Liver (tissue), 9 donors: ENCODE results near the gene GRIA3. TPM values are rescaled to one million over a fixed set of nuclear protein-coding genes. Genes with fewer than 3 reads are reported as not detected.

Experiments
- DNase-seq: peaks from one replicate; pipeline ENCODE4 v3.0.0-alpha.2; 2017; ENCODE audit warnings: low spot score
- H3K27ac ChIP-seq, 2 donors: one replicate each; pipeline ENCODE4 v1.7.0; 2013; ENCODE audit warnings: inconsistent platforms in 2 of 2, low read length in 2 of 2, control low read depth in 1 of 2, low read depth in 1 of 2, mild to moderate bottlenecking in 1 of 2
- H3K27me3 ChIP-seq, 4 donors: one replicate each; pipeline versions ENCODE4 v1.6.1 to v1.7.0; 2013; ENCODE audit warnings: low read length in 3 of 4, inconsistent platforms in 1 of 4, mild to moderate bottlenecking in 1 of 4, moderate library complexity in 1 of 4; ENCODE audit not compliant: control insufficient read depth in 4 of 4, insufficient read depth in 4 of 4
- H3K36me3 ChIP-seq, 4 donors: one replicate each; pipeline versions ENCODE4 v1.6.1 to v1.7.0; 2013; ENCODE audit warnings: low read length in 3 of 4, mild to moderate bottlenecking in 3 of 4, low read depth in 1 of 4, moderate library complexity in 1 of 4; ENCODE audit not compliant: control insufficient read depth in 4 of 4, insufficient read depth in 3 of 4
- H3K4me1 ChIP-seq, 4 donors: one replicate each; pipeline versions ENCODE4 v1.6.1 to v1.7.0; 2013; ENCODE audit warnings: low read length in 3 of 4, mild to moderate bottlenecking in 3 of 4, moderate library complexity in 1 of 4; ENCODE audit not compliant: control insufficient read depth in 4 of 4, insufficient read depth in 4 of 4
- H3K4me3 ChIP-seq, 3 donors: one replicate each; pipeline versions ENCODE4 v1.6.1 to v1.7.0; 2013; ENCODE audit warnings: low read length in 3 of 3, control low read depth in 1 of 3, low read depth in 1 of 3, mild to moderate bottlenecking in 1 of 3
- H3K9ac ChIP-seq, 2 donors: one replicate each; pipeline ENCODE4 v1.7.0; 2013; ENCODE audit warnings: low read length in 2 of 2, mild to moderate bottlenecking in 2 of 2, moderate library complexity in 2 of 2, control low read depth in 1 of 2, low read depth in 1 of 2
- H3K9me3 ChIP-seq, 4 donors: one replicate each; pipeline versions ENCODE4 v1.6.1 to v1.7.0; 2013; ENCODE audit warnings: low read length in 3 of 4; ENCODE audit not compliant: control insufficient read depth in 4 of 4
- FOXA1 ChIP-seq: IDR thresholded peaks from 2 replicates; pipeline ENCODE4 v1.6.1; 2016; ENCODE audit warnings: antibody characterized with exemption
- FOXA2 ChIP-seq: IDR thresholded peaks from 2 replicates; pipeline ENCODE4 v1.6.1; 2016; ENCODE audit warnings: antibody characterized with exemption
- GABPA ChIP-seq, 2 donors: IDR thresholded peaks in 1 of 2; conservative IDR thresholded peaks in 1 of 2; 2 replicates each; pipeline ENCODE4 v1.6.1; 2016; ENCODE audit warnings: antibody characterized with exemption in 2 of 2, mild to moderate bottlenecking in 1 of 2, moderate library complexity in 1 of 2
- HNF4A ChIP-seq, 2 donors: conservative IDR thresholded peaks; 2 replicates each; pipeline ENCODE4 v1.6.1; 2016; ENCODE audit warnings: antibody characterized with exemption in 2 of 2, mild to moderate bottlenecking in 2 of 2
- HNF4G ChIP-seq: IDR thresholded peaks from 2 replicates; pipeline ENCODE4 v1.6.1; 2016; ENCODE audit warnings: antibody characterized with exemption
- JUND ChIP-seq, 2 donors: IDR thresholded peaks; 2 replicates each; pipeline ENCODE4 v1.6.1; 2016; ENCODE audit warnings: antibody characterized with exemption in 2 of 2
- RAD21 ChIP-seq, 2 donors: IDR thresholded peaks; 2 replicates each; pipeline ENCODE4 v1.6.1; 2016; ENCODE audit warnings: antibody characterized with exemption in 2 of 2, mild to moderate bottlenecking in 2 of 2
- REST ChIP-seq: IDR thresholded peaks from 2 replicates; pipeline ENCODE4 v1.6.1; 2016; ENCODE audit warnings: antibody characterized with exemption, mild to moderate bottlenecking
- SP1 ChIP-seq: IDR thresholded peaks from 2 replicates; pipeline ENCODE4 v1.6.1; 2018; ENCODE audit warnings: antibody characterized with exemption, mild to moderate bottlenecking
- YY1 ChIP-seq: IDR thresholded peaks from 2 replicates; pipeline ENCODE4 v1.6.1; 2016; ENCODE audit warnings: antibody characterized with exemption, mild to moderate bottlenecking
- ZBTB33 ChIP-seq: IDR thresholded peaks from 2 replicates; pipeline ENCODE4 v1.6.1; 2016; ENCODE audit warnings: antibody characterized with exemption
- WGBS: extraction: QIAGEN DNeasy Blood & Tissue Kit; methylation state at CpG from one replicate; pipeline ENCODE4 v1.1.7; 2013; 5-methylcytosine and 5-hydroxymethylcytosine counted together
- polyA plus RNA-seq, 2 donors: library from polyadenylated mRNA; stranded (reverse) in 1 of 2; unstranded in 1 of 2; fragments of 200-250 nt in 1 of 2; fragments of >200 nt in 1 of 2; fragmentation: Nextera tagmentation in 1 of 2; extraction: Ambion mirVana in 1 of 2; gene quantifications; one replicate each; pipeline versions ENCODE4 v1.2.1 to v1.2.3, GENCODE V29; 2013 to 2015
- total RNA-seq, 2 donors: library from RNA; depleted of rRNA; stranded (reverse); fragments of >200 nt; gene quantifications; one replicate each; pipeline ENCODE4 v1.2.3, GENCODE V29; 2014
- donor health status: healthy.
- donor health status: healthy.
- donor health status: healthy.
- donor health status: healthy.
- donor health status: healthy.

The GRIA3 gene
- total and polyA plus RNA-seq, 4 donors: 1.5 to 3.4 (median 2.9) TPM

- DNase-seq: no peak
- no peaks in the 10 kb centered on the region for H3K4me1 ChIP-seq
- H3K9me3 ChIP-seq: no peaks in the 10 kb centered on the region
- H3K4me3 ChIP-seq: no peak overlapping the region
- WGBS: 87% methylated on average over 2 of the region's 2 CpGs
- no peaks in the 10 kb centered on the region for H3K36me3 ChIP-seq
- no peak for TF ChIP-seq YY1
- TF ChIP-seq JUND (IDR thresholded peaks at IDR 0.05): no peak
- TF ChIP-seq HNF4G: no peak
- TF ChIP-seq REST: no peak
- TF ChIP-seq FOXA1: no peak
- no peak for TF ChIP-seq HNF4A (conservative IDR thresholded peaks at IDR 0.05)
- no peak for TF ChIP-seq FOXA2
- TF ChIP-seq ZBTB33: no peak
- no peak for TF ChIP-seq RAD21 (IDR thresholded peaks at IDR 0.05)
- H3K9ac ChIP-seq: no peak overlapping the region
- H3K27me3 ChIP-seq: no peaks in the 10 kb centered on the region
- H3K27ac ChIP-seq: no peak overlapping the region
These were observed 166.1 kb downstream of the GRIA3 start for GRCh38 chrX:123350226-123350625.

- Histone ChIP-seq H3K9ac (no peak overlapping the region), H3K4me1 (no peaks in the 10 kb centered on the region), H3K27ac (no peak overlapping the region), H3K9me3 (no peaks in the 10 kb centered on the region), H3K36me3 (no peaks in the 10 kb centered on the region), H3K4me3 (no peak overlapping the region), H3K27me3 (no peaks in the 10 kb centered on the region)
- no peak for DNase-seq
- TF ChIP-seq GABPA (IDR thresholded peaks at IDR 0.05 in 1 of 2, conservative IDR thresholded peaks at IDR 0.05 in 1 of 2): no peak
- TF ChIP-seq JUND (IDR thresholded peaks at IDR 0.05): no peak
- no peak for TF ChIP-seq REST
- no peak for TF ChIP-seq SP1
These were observed 173.9 kb downstream of the GRIA3 start for GRCh38 chrX:123357941-123358340.
